ENCODE measurements around the gene CAPN11. TPM values are rescaled to one million over a fixed set of nuclear protein-coding genes. Genes with fewer than 3 reads are reported as not detected.
A peak's percentile ranks its signal among the peaks of the same experiment; 100 is the strongest.

CAPN11 gene
- total and polyA plus RNA-seq, 9 of the 15 experiments (the other 6 are each of a cell fraction or from before 2014, with no cell fraction given): 0.03 to 0.61 (median 0.17) TPM; not detected in 1

DNA sequence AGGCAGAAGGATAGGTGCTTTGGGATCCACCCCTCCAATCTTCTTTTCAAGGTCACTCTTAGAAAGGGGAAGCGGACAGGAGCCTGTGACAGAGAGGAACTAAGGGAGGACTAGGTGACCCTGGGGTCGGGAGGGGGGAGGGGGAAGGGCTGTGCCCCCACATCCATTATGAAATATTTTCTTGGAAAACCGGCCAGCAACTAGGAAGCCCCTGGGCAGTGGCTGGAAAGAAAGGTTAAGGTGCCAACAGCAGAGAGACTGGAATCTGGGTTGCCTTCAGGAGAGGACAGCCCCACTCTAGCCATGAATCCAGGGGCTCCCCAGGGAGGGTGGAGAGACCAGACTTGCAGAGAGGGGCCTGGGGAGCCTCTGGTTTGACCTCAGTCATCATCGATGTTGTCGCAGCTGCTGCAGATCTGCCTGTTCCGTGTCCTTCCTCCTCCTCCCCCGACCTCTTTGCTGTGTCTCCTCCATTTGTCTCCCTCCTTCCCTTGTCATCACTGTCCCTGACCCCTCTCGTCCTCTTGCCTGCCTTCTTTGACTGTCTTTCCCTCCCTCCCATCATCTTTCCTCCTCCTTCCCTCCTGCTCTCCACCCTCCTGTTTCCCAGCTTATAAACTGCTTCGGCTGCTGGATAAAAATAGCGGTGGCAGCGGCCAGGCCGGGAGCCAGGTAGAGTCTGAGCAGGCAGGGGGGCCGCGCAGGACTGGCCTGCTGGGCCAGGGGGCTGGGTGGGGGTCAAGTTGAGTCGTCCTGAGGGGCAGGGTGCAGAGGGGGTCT, 67.9 kb downstream of the CAPN11 start (continued):
- TF ChIP-seq CHD1 (IDR thresholded peaks at IDR 0.05; ENCODE audit: low read length) (no peak), NCOA4 (IDR thresholded peaks at IDR 0.05; ENCODE audit: partially characterized antibody) (peak; percentile 40), FOXJ2 (tag; IDR thresholded peaks at IDR 0.05) (no peak), SMARCC2 (IDR thresholded peaks at IDR 0.05; ENCODE audit: low read depth) (no peak), ZNF253 (CRISPR knock-in tag; conservative IDR thresholded peaks at IDR 0.05) (no peak), RNF2 (IDR thresholded peaks at IDR 0.05) (no peak), NFIC (IDR thresholded peaks at IDR 0.05) (0 out of 2 replicates have a peak, but pooled peaks have one; percentile 14), RBFOX2 (IDR thresholded peaks at IDR 0.05; ENCODE audit: low read depth, low read length) (no peak), JUN (IDR thresholded peaks at IDR 0.05; ENCODE audit: borderline replicate concordance, low read depth, low read length) (no peak), JUN (CRISPR knock-in tag; IDR thresholded peaks at IDR 0.05; ENCODE audit: borderline replicate concordance) (no peak), CEBPG (CRISPR knock-in tag; IDR thresholded peaks at IDR 0.05) (no peak), CEBPG (tag; conservative IDR thresholded peaks at IDR 0.05 in 1 of 2, IDR thresholded peaks at IDR 0.05 in 1 of 2) (no peak), ESRRA (IDR thresholded peaks at IDR 0.05; ENCODE audit: borderline replicate concordance, low read depth) (peak; percentile 98), ZNF232 (CRISPR knock-in tag; IDR thresholded peaks at IDR 0.05) (no peak), ZNF431 (CRISPR knock-in tag; IDR thresholded peaks at IDR 0.05) (no peak), MYBL2 (IDR thresholded peaks at IDR 0.05; ENCODE audit: low read depth) (no peak), MYBL2 (CRISPR knock-in tag; IDR thresholded peaks at IDR 0.05; ENCODE audit: borderline replicate concordance) (no peak), GTF2A2 (tag; IDR thresholded peaks at IDR 0.05) (no peak), FOXP1 (CRISPR knock-in tag; IDR thresholded peaks at IDR 0.05) (no peak), HLTF (IDR thresholded peaks at IDR 0.05) (0 out of 2 replicates have a peak, but pooled peaks have one; percentile 45), FOXK2 (conservative IDR thresholded peaks at IDR 0.05 in 1 of 2, IDR thresholded peaks at IDR 0.05 in 1 of 2; ENCODE audit: low read depth in 2 of 2) (0 out of 4 replicates have a peak, but pooled peaks of 1 of the 2 experiments have one; percentile 33), PML (IDR thresholded peaks at IDR 0.05; ENCODE audit: low read length) (no peak), SMARCE1 (IDR thresholded peaks at IDR 0.05) (peak; percentile 40), CBFB (CRISPR knock-in tag; IDR thresholded peaks at IDR 0.05) (no peak), ILF3 (IDR thresholded peaks at IDR 0.05; ENCODE audit: borderline replicate concordance) (no peak), E2F3 (CRISPR knock-in tag; IDR thresholded peaks at IDR 0.05) (no peak), NUFIP1 (IDR thresholded peaks at IDR 0.05; ENCODE audit: partially characterized antibody) (no peak), MEIS2 (IDR thresholded peaks at IDR 0.05; ENCODE audit: partially characterized antibody) (peak; percentile 52)
- TF ChIP-seq, protein P1, sequence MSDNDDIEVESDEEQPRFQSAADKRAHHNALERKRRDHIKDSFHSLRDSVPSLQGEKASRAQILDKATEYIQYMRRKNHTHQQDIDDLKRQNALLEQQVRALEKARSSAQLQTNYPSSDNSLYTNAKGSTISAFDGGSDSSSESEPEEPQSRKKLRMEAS (CRISPR knock-in tag; IDR thresholded peaks at IDR 0.05): no peak
- TF ChIP-seq, protein P2, sequence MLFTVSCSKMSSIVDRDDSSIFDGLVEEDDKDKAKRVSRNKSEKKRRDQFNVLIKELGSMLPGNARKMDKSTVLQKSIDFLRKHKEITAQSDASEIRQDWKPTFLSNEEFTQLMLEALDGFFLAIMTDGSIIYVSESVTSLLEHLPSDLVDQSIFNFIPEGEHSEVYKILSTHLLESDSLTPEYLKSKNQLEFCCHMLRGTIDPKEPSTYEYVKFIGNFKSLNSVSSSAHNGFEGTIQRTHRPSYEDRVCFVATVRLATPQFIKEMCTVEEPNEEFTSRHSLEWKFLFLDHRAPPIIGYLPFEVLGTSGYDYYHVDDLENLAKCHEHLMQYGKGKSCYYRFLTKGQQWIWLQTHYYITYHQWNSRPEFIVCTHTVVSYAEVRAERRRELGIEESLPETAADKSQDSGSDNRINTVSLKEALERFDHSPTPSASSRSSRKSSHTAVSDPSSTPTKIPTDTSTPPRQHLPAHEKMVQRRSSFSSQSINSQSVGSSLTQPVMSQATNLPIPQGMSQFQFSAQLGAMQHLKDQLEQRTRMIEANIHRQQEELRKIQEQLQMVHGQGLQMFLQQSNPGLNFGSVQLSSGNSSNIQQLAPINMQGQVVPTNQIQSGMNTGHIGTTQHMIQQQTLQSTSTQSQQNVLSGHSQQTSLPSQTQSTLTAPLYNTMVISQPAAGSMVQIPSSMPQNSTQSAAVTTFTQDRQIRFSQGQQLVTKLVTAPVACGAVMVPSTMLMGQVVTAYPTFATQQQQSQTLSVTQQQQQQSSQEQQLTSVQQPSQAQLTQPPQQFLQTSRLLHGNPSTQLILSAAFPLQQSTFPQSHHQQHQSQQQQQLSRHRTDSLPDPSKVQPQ (CRISPR knock-in tag; IDR thresholded peaks at IDR 0.05; ENCODE audit: borderline replicate concordance): no peak

All from K562 (cell line).